HepG2 (cell line): Measurements from ENCODE around the gene KRTAP10-8. TPM values are rescaled to one million over a fixed set of nuclear protein-coding genes. Genes with fewer than 3 reads are reported as not detected.
A peak's percentile ranks its signal among the peaks of the same experiment; 100 is the strongest.

Experiments
- ATAC-seq: fragments of 200-7000 bp; cut with Tn5 transposase; 3 replicates; pipeline ENCODE4 v1.9.1; 2020; ENCODE audit warnings: mild to moderate bottlenecking, moderate library complexity
- BruUV-seq: library from RNA; stranded (reverse); fragments of 400-500 nt; replicated peaks from 2 replicates; lab custom pipeline; 2021; lab: Mats Ljungman, UMichigan
- CTCF ChIA-PET: fragments of 300-600 bp; formaldehyde crosslinking; extraction: SDS; loops from one replicate; lab custom pipeline; 2021; ENCODE audit warnings: low total read pairs, inconsistent platforms, low intra/inter-chr PET ratio; lab: Yijun Ruan, JAX
- POLR2A ChIA-PET: fragments of 350-600 bp; sonication (Branson Sonifier 250); formaldehyde crosslinking; loops from one replicate; lab custom pipeline; 2020; ENCODE audit warnings: antibody characterized with exemption, inconsistent platforms; lab: Yijun Ruan, JAX
- DNase-seq: peaks from one replicate; pipeline ENCODE4 v3.0.0-alpha.2; 2015; ENCODE audit warnings: low spot score
- FAIRE-seq: peaks from 3 replicates; lab custom pipeline; 2011; peaks lifted over from hg19 to GRCh38; lab: Jason Lieb, UNC
- H2AFZ ChIP-seq: one replicate; pipeline ENCODE4 v1.6.1; 2011; ENCODE audit warnings: low read length, inconsistent platforms
- H3K27ac ChIP-seq: fragments of 300-600 bp; 3 replicates; pipeline ENCODE4 v1.8.0; 2011; ENCODE audit warnings: mixed run types, mild to moderate bottlenecking, mixed read lengths, low read length, inconsistent platforms; ENCODE audit not compliant: insufficient read depth; ENCODE audit errors: extremely low read length
- H3K27me3 ChIP-seq, 2 experiments: fragments of 200-600 bp in 1 of 2; 2 replicates in 1 of 2; 3 replicates in 1 of 2; pipeline versions ENCODE4 v1.6.0 to v1.8.0; 2011; ENCODE audit warnings: low read length in 2 of 2, mild to moderate bottlenecking in 2 of 2, moderate library complexity in 2 of 2, inconsistent platforms in 1 of 2; ENCODE audit not compliant: insufficient read depth in 2 of 2, control insufficient read depth in 1 of 2
- H3K36me3 ChIP-seq, 2 experiments: fragments of 200-600 bp in 1 of 2; replicated peaks in 1 of 2; 2 replicates in 1 of 2; 3 replicates in 1 of 2; pipeline versions ENCODE4 v1.5.1 to v1.8.0; 2011; ENCODE audit warnings: low read length in 2 of 2, inconsistent platforms in 1 of 2; ENCODE audit not compliant: insufficient read depth in 2 of 2, control insufficient read depth in 1 of 2
- H3K4me1 ChIP-seq: 2 replicates; pipeline ENCODE4 v1.5.1; 2012; ENCODE audit warnings: low read length, inconsistent platforms; ENCODE audit not compliant: insufficient read depth
- H3K4me2 ChIP-seq: 2 replicates; pipeline ENCODE4 v1.6.0; 2011; ENCODE audit warnings: low read depth, low read length, inconsistent platforms
- H3K4me3 ChIP-seq, 3 experiments: fragments of 200-600 bp in 1 of 3; sonication (generic), shearing (Covaris generic) in 1 of 3; replicated peaks in 1 of 3; 2 replicates each; pipeline ENCODE4 v1.5.1; 2011 to 2016; ENCODE audit warnings: low read length in 3 of 3, inconsistent platforms in 2 of 3, low read depth in 2 of 3, mild to moderate bottlenecking in 2 of 3, control low read depth in 1 of 3, mixed read lengths in 1 of 3; ENCODE audit not compliant: insufficient read depth in 1 of 3
- H3K79me2 ChIP-seq: one replicate; pipeline ENCODE4 v1.6.1; 2011; ENCODE audit warnings: low read length, inconsistent platforms; ENCODE audit not compliant: insufficient read depth
- H3K9ac ChIP-seq: 2 replicates; pipeline ENCODE4 v1.6.0; 2011; ENCODE audit warnings: mild to moderate bottlenecking, low read depth, low read length, inconsistent platforms; ENCODE audit not compliant: insufficient read depth
- H3K9me3 ChIP-seq: 2 replicates; pipeline ENCODE4 v1.5.1; 2012; ENCODE audit warnings: mild to moderate bottlenecking, low read length
- H4K20me1 ChIP-seq: 2 replicates; pipeline ENCODE4 v1.6.0; 2011; ENCODE audit warnings: inconsistent platforms, mild to moderate bottlenecking, low read length, moderate library complexity; ENCODE audit not compliant: insufficient read depth
- CBFB ChIP-seq: sonication (generic); formaldehyde crosslinking; IDR thresholded peaks from 2 replicates; pipeline ENCODE4 v1.4.0; 2020; ENCODE audit warnings: missing genetic modification reagents
- GABPA ChIP-seq, 2 experiments: IDR thresholded peaks; 2 replicates each; pipeline ENCODE4 v1.6.1; 2011 to 2016; ENCODE audit warnings: low read depth in 2 of 2, low read length in 1 of 2, missing biosample characterization in 1 of 2, missing genetic modification characterization in 1 of 2
- GATAD2A ChIP-seq: IDR thresholded peaks from 2 replicates; pipeline ENCODE4 v1.6.1; 2016
- MTA3 ChIP-seq: sonication (generic); formaldehyde crosslinking; IDR thresholded peaks from 2 replicates; pipeline ENCODE4 v1.4.0; 2020; ENCODE audit warnings: missing genetic modification reagents
- NCOA5 ChIP-seq: sonication (generic); formaldehyde crosslinking; IDR thresholded peaks from 2 replicates; pipeline ENCODE4 v1.4.0; 2020; ENCODE audit warnings: missing genetic modification reagents
- RARA ChIP-seq: IDR thresholded peaks from 2 replicates; pipeline ENCODE4 v1.6.1; 2016; ENCODE audit warnings: missing genetic modification reagents, missing compliant biosample characterization
- RXRA ChIP-seq: sonication (generic); formaldehyde crosslinking; IDR thresholded peaks from 2 replicates; pipeline ENCODE4 v1.5.1; 2020; ENCODE audit warnings: missing genetic modification reagents
- ZNF263 ChIP-seq: sonication (generic); formaldehyde crosslinking; IDR thresholded peaks from 2 replicates; pipeline ENCODE4 v1.4.0; 2020; ENCODE audit warnings: missing genetic modification reagents
- ZNF3 ChIP-seq: IDR thresholded peaks from 2 replicates; pipeline ENCODE4 v1.7.0; 2017; ENCODE audit warnings: inconsistent platforms
- ZNF317 ChIP-seq: sonication (generic); formaldehyde crosslinking; IDR thresholded peaks from 2 replicates; pipeline ENCODE4 v1.5.0; 2020; ENCODE audit warnings: mild to moderate bottlenecking, missing genetic modification reagents
- ZNF335 ChIP-seq: sonication (generic); formaldehyde crosslinking; IDR thresholded peaks from 2 replicates; pipeline ENCODE4 v1.4.0; 2020; ENCODE audit warnings: missing genetic modification reagents
- WGBS: methylation state at CpG from one replicate; pipeline ENCODE4 v1.1.6; 2017; ENCODE audit warnings: low lambda C conversion rate; 5-methylcytosine and 5-hydroxymethylcytosine counted together
- in situ Hi-C: cut with HindIII; loops from 2 replicates; pipeline ENCODE4 v1.10.0; 2017; ENCODE audit warnings: low pct_unique_long_range_greater_than_20kb; ENCODE audit not compliant: extremely low pct_ligation_motif_present
- intact Hi-C: fragments of 100-400 bp; cut with micrococcal nuclease; formaldehyde crosslinking; loops from one replicate; pipeline ENCODE4 v1.10.0; 2022; ENCODE audit not compliant: unreplicated experiment
- polyA plus RNA-seq, 8 experiments: library from polyadenylated mRNA; depleted of rRNA in 3 of 8; stranded (reverse) in 7 of 8; unstranded in 1 of 8; fragments of >200 nt; fragmentation: Illumina TruSeq in 4 of 8; extraction: Trizol in 4 of 8; gene quantifications; 2 replicates each; pipeline versions ENCODE4 v1.2.1 to v1.2.3, GENCODE V29; 2011 to 2016; ENCODE audit warnings: low read depth in 4 of 8, missing spikeins in 1 of 8, mixed read lengths in 1 of 8; ENCODE audit not compliant: insufficient read depth in 1 of 8
- total RNA-seq, 5 experiments: library from RNA; depleted of rRNA; stranded (reverse); fragments of >200 nt; fragmentation: Illumina TruSeq; extraction: Trizol; gene quantifications; 2 replicates each; pipeline ENCODE4 v1.2.3, GENCODE V29; 2016; ENCODE audit warnings: low read depth in 1 of 5
- TF ChIP-seq, protein P1 (sequence below): IDR thresholded peaks from 2 replicates; pipeline ENCODE4 v1.6.1; 2016; ENCODE audit warnings: missing compliant biosample characterization, missing genetic modification reagents, borderline replicate concordance
- TF ChIP-seq, protein P2 (sequence below): IDR thresholded peaks from 2 replicates; pipeline ENCODE4 v1.6.1; 2016; ENCODE audit warnings: low read depth, missing genetic modification reagents, missing compliant biosample characterization

The KRTAP10-8 gene
- total and polyA plus RNA-seq, 2 of the 13 experiments (the other 11 are each of a cell fraction or from before 2014, with no cell fraction given) = not detected

DNA sequence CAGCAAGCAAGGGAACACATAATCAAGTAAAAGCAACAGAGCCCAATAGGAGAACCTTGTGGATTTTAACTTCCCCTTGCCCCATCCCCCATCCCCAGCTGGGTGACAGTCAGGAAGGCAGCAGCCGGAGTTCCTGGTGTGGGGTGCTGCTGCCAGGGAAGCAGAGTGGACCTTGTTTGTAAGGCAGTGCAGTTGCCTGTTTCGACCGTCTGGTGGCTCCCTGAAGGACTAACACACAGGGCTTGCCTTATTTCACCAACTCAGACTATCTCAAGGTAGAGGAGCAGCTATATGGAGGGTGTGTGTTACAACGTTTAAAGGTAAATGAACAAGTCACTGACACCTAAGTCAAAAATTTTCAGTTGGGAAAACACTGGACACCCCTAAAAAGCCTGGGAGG, 6.6 kb downstream of the KRTAP10-8 start (continued):
- no peak for TF ChIP-seq NCOA5 (CRISPR knock-in tag)
- TF ChIP-seq, protein P1, sequence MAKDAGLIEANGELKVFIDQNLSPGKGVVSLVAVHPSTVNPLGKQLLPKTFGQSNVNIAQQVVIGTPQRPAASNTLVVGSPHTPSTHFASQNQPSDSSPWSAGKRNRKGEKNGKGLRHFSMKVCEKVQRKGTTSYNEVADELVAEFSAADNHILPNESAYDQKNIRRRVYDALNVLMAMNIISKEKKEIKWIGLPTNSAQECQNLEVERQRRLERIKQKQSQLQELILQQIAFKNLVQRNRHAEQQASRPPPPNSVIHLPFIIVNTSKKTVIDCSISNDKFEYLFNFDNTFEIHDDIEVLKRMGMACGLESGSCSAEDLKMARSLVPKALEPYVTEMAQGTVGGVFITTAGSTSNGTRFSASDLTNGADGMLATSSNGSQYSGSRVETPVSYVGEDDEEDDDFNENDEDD = no peak

DNA sequence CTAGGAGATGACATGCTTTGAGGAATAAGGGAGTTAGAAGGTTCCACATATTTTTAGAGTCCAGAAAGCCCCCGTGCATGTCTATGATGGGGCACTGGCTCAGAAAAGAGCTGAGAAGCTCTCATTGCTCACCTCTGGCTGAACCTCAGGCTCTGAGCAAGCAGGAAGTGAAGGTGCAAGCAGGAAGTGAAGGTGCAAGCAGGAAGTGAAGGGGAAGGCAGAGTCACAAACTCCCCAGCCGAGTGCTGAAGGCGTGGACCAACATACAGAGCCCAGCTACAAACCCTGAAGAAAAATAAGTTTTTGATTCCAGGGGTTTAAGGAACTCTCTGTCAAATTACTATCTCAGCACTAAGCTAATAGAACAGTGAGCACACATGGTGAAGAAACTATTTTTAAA, 7.0 kb downstream of the KRTAP10-8 start:
- H3K4me3 ChIP-seq = no peak overlapping the region
- ChIA-PET CTCF (no interaction called here), POLR2A (no interaction called here)
- intact Hi-C loops = loop anchor here (2.0 kb wide), 1 partner anchor 174 kb away; no protein-coding TSS in a partner anchor
- WGBS = 52% methylated on average over 3 of the region's 3 CpGs
- H3K9ac ChIP-seq = no peak overlapping the region
- H3K4me1 ChIP-seq = no peaks in the 10 kb centered on the region
- no peaks in the 10 kb centered on the region for H3K36me3 ChIP-seq
- in situ Hi-C loops = no loop called here
- H3K79me2 ChIP-seq = no peaks in the 10 kb centered on the region
- BruUV-seq = no TSS peak
- FAIRE-seq (no peak), DNase-seq (no peak), ATAC-seq (no peak)
- H2AFZ ChIP-seq = no peak overlapping the region
- TF ChIP-seq RARA (CRISPR knock-in tag) = 0 out of 2 replicates have a peak, but pooled peaks have one; percentile 7
- TF ChIP-seq GATAD2A = no peak
- TF ChIP-seq GABPA (IDR thresholded peaks at IDR 0.05; ENCODE audit: low read depth, low read length) = no peak
- peak; percentile 34; the same call in 1 of the 2 replicates for TF ChIP-seq GABPA (CRISPR knock-in tag; IDR thresholded peaks at IDR 0.05; ENCODE audit: low read depth)
- H4K20me1 ChIP-seq = no peaks in the 10 kb centered on the region
- H3K9me3 ChIP-seq = peaks cover 12% of the 10 kb centered on the region
- peaks cover 1 to 28% of the 10 kb centered on the region in 2 experiments; a peak in 3 of 5 replicates for H3K27me3 ChIP-seq
- H3K4me2 ChIP-seq = no peak overlapping the region
- H3K27ac ChIP-seq = no peak overlapping the region

GRCh38 chr21:44619886-44620285, 8.0 kb downstream of the KRTAP10-8 start:
- no peaks in the 10 kb centered on the region for H3K4me1 ChIP-seq
- TF ChIP-seq ZNF335 (CRISPR knock-in tag) (no peak), ZNF3 (CRISPR knock-in tag) (no peak), ZNF263 (CRISPR knock-in tag) (no peak), ZNF317 (CRISPR knock-in tag) (peak; percentile 96), RXRA (CRISPR knock-in tag) (no peak), MTA3 (CRISPR knock-in tag) (no peak), CBFB (no peak)
- TF ChIP-seq, protein P2, sequence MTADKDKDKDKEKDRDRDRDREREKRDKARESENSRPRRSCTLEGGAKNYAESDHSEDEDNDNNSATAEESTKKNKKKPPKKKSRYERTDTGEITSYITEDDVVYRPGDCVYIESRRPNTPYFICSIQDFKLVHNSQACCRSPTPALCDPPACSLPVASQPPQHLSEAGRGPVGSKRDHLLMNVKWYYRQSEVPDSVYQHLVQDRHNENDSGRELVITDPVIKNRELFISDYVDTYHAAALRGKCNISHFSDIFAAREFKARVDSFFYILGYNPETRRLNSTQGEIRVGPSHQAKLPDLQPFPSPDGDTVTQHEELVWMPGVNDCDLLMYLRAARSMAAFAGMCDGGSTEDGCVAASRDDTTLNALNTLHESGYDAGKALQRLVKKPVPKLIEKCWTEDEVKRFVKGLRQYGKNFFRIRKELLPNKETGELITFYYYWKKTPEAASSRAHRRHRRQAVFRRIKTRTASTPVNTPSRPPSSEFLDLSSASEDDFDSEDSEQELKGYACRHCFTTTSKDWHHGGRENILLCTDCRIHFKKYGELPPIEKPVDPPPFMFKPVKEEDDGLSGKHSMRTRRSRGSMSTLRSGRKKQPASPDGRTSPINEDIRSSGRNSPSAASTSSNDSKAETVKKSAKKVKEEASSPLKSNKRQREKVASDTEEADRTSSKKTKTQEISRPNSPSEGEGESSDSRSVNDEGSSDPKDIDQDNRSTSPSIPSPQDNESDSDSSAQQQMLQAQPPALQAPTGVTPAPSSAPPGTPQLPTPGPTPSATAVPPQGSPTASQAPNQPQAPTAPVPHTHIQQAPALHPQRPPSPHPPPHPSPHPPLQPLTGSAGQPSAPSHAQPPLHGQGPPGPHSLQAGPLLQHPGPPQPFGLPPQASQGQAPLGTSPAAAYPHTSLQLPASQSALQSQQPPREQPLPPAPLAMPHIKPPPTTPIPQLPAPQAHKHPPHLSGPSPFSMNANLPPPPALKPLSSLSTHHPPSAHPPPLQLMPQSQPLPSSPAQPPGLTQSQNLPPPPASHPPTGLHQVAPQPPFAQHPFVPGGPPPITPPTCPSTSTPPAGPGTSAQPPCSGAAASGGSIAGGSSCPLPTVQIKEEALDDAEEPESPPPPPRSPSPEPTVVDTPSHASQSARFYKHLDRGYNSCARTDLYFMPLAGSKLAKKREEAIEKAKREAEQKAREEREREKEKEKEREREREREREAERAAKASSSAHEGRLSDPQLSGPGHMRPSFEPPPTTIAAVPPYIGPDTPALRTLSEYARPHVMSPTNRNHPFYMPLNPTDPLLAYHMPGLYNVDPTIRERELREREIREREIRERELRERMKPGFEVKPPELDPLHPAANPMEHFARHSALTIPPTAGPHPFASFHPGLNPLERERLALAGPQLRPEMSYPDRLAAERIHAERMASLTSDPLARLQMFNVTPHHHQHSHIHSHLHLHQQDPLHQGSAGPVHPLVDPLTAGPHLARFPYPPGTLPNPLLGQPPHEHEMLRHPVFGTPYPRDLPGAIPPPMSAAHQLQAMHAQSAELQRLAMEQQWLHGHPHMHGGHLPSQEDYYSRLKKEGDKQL = no peak
- no peak for FAIRE-seq
- peaks cover 21% of the 10 kb centered on the region for H3K9me3 ChIP-seq
- 43% methylated on average over 6 of the region's 6 CpGs for WGBS
- DNase-seq = no peak
- in situ Hi-C loops = no loop called here
- no TSS peak for BruUV-seq
- H3K79me2 ChIP-seq = no peaks in the 10 kb centered on the region
- ATAC-seq = no peak
- CTCF ChIA-PET = no interaction called here
- no peak overlapping the region for H3K4me3 ChIP-seq
- POLR2A ChIA-PET = no interaction called here
- no peak overlapping the region for H3K27ac ChIP-seq
- H2AFZ ChIP-seq = no peak overlapping the region
- peaks cover 1 to 20% of the 10 kb centered on the region in 2 experiments; a peak in 2 of 5 replicates for H3K27me3 ChIP-seq
- intact Hi-C loops = loop anchor here (2.0 kb wide), 1 partner anchor 173 kb away; no protein-coding TSS in a partner anchor
- no peaks in the 10 kb centered on the region for H4K20me1 ChIP-seq
- no peak overlapping the region for H3K4me2 ChIP-seq
- no peak overlapping the region for H3K9ac ChIP-seq
- H3K36me3 ChIP-seq = no peaks in the 10 kb centered on the region
